CD4-positive, alpha-beta T cell treated with Interleukin-21 for 1 hour (primary cell): ENCODE results near the gene SRGAP1.
"Not testable (repeated sequence)": the region's sequence is repeated elsewhere in the genome, so short reads cannot be mapped to it uniquely, and the experiment has no call there.

Experiments
- DNase-seq: peaks from one replicate; pipeline ENCODE4 v3.0.0-alpha.2; 2020

SRGAP1 gene

GRCh38 chr12:63874897-63875480, 30.5 kb downstream of the SRGAP1 start:
- no peak for DNase-seq

- no peak for DNase-seq
Observed at GRCh38 chr12:63875703-63876102, 31.2 kb downstream of the SRGAP1 start.

- DNase-seq, result no peak
Observed at GRCh38 chr12:63876980-63877379, 32.5 kb downstream of the SRGAP1 start.

GRCh38 chr12:63877693-63878092, 33.2 kb downstream of the SRGAP1 start:
- DNase-seq, result no peak

GRCh38 chr12:63880235-63880634, 35.7 kb downstream of the SRGAP1 start:
- not testable (repeated sequence) for DNase-seq

- DNase-seq, result no peak
Observed at GRCh38 chr12:63880742-63881263, 36.3 kb downstream of the SRGAP1 start.

- DNase-seq, result no peak
Observed at GRCh38 chr12:63882844-63883243, 38.3 kb downstream of the SRGAP1 start.

GRCh38 chr12:63885401-63885800, 40.9 kb downstream of the SRGAP1 start:
- no peak for DNase-seq

GRCh38 chr12:63888908-63889635, 44.6 kb downstream of the SRGAP1 start:
- no peak for DNase-seq

- no peak for DNase-seq
Observed at GRCh38 chr12:63889721-63890509, 45.4 kb downstream of the SRGAP1 start.

- DNase-seq, result no peak
Observed at GRCh38 chr12:63893170-63893569, 48.7 kb downstream of the SRGAP1 start.

GRCh38 chr12:63894132-63894531, 49.6 kb downstream of the SRGAP1 start:
- no peak for DNase-seq

GRCh38 chr12:63895841-63896240, 51.3 kb downstream of the SRGAP1 start:
- DNase-seq, result no peak

- no peak for DNase-seq
Observed at GRCh38 chr12:63897931-63898330, 53.4 kb downstream of the SRGAP1 start.

GRCh38 chr12:63898764-63899337, 54.4 kb downstream of the SRGAP1 start:
- no peak for DNase-seq

- DNase-seq, result no peak
Observed at GRCh38 chr12:63899396-63899795, 54.9 kb downstream of the SRGAP1 start.

- DNase-seq, result no peak
Observed at GRCh38 chr12:63900922-63901793, 56.7 kb downstream of the SRGAP1 start.

- DNase-seq, result no peak
Observed at GRCh38 chr12:63904653-63905052, 60.2 kb downstream of the SRGAP1 start.

GRCh38 chr12:63905544-63905943, 61.0 kb downstream of the SRGAP1 start:
- no peak for DNase-seq

GRCh38 chr12:63906876-63907275, 62.4 kb downstream of the SRGAP1 start:
- DNase-seq, result no peak

- no peak for DNase-seq
Observed at GRCh38 chr12:63907561-63907960, 63.1 kb downstream of the SRGAP1 start.

- DNase-seq, result no peak
Observed at GRCh38 chr12:63909746-63910145, 65.2 kb downstream of the SRGAP1 start.
